GM12874 (cell line): Measurements from ENCODE around the gene EPPIN.

Source experiments
- CTCF ChIP-seq: IDR thresholded peaks from 2 replicates; pipeline ENCODE4 v1.5.1; 2011; ENCODE audit warnings: low read depth, mild to moderate bottlenecking, control low read depth, low read length, moderate library complexity; ENCODE audit not compliant: insufficient read depth

EPPIN gene

GRCh38 chr20:45496166-45496565, 51.0 kb downstream of the EPPIN start:
- TF ChIP-seq CTCF = no peak

- no peak for TF ChIP-seq CTCF
These were observed 51.7 kb downstream of the EPPIN start for GRCh38 chr20:45495501-45495941.
